KMS-11 (cell line): ENCODE data around the gene EPHB1.

Experiments used
- H2AFZ ChIP-seq: fragments of 200-600 bp; sonication (generic); 2 replicates; pipeline ENCODE4 v1.6.1; 2016; ENCODE audit warnings: antibody characterized with exemption, mixed run types, low read depth
- H3K27ac ChIP-seq: fragments of 200-600 bp; sonication (generic); 2 replicates; pipeline ENCODE4 v1.6.1; 2016; ENCODE audit warnings: mild to moderate bottlenecking, mixed run types
- H3K27me3 ChIP-seq: fragments of 200-600 bp; sonication (generic); 2 replicates; pipeline ENCODE4 v1.6.1; 2017; ENCODE audit warnings: mild to moderate bottlenecking, low read depth, mixed run types, moderate library complexity; ENCODE audit not compliant: insufficient read depth
- H3K36me3 ChIP-seq: fragments of 200-600 bp; sonication (generic); 2 replicates; pipeline ENCODE4 v1.6.1; 2017; ENCODE audit warnings: mild to moderate bottlenecking, mixed run types; ENCODE audit not compliant: insufficient read depth
- H3K4me1 ChIP-seq: fragments of 200-600 bp; sonication (generic); 2 replicates; pipeline ENCODE4 v1.6.1; 2016; ENCODE audit warnings: mild to moderate bottlenecking, low read depth, mixed run types; ENCODE audit not compliant: poor library complexity, severe bottlenecking
- H3K4me2 ChIP-seq: fragments of 200-600 bp; sonication (generic); 2 replicates; pipeline ENCODE4 v1.7.0; 2016; ENCODE audit warnings: mild to moderate bottlenecking, mixed run types
- H3K4me3 ChIP-seq: fragments of 200-600 bp; sonication (generic); IDR thresholded peaks from 2 replicates; pipeline ENCODE4 v1.6.1; 2017; ENCODE audit warnings: low read depth, low read length, mixed read lengths; ENCODE audit not compliant: insufficient read depth
- H3K79me2 ChIP-seq: fragments of 200-600 bp; sonication (generic); 2 replicates; pipeline ENCODE4 v1.6.1; 2016; ENCODE audit warnings: low read depth, mixed run types; ENCODE audit not compliant: insufficient read depth
- H3K9ac ChIP-seq: fragments of 200-600 bp; sonication (generic); 2 replicates; pipeline ENCODE4 v1.6.1; 2016; ENCODE audit warnings: mild to moderate bottlenecking, mixed run types
- H4K20me1 ChIP-seq: fragments of 200-600 bp; sonication (generic); 2 replicates; pipeline ENCODE4 v1.6.1; 2016; ENCODE audit warnings: mild to moderate bottlenecking, mixed run types; ENCODE audit not compliant: insufficient read depth
- CTCF ChIP-seq: fragments of 200-600 bp; sonication (generic); conservative IDR thresholded peaks from 2 replicates; pipeline ENCODE4 v1.6.1; 2017; ENCODE audit warnings: low read depth, mild to moderate bottlenecking, antibody characterized with exemption, low read length, moderate library complexity, mixed read lengths

EPHB1 gene

DNA sequence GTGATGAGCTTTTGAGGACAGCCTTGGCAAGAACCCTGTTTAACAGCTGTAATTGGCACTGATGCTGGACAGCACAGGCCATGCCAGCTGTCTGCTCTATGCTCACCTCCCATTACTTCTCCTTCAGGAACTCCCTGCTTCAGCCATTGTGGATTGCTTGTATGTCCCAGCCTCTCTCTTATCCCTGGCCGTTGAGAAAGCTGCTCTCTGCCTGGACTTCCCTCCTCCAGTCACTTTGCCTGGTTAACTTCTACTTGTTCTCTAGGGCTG, 444.5 kb downstream of the EPHB1 start:
- Histone ChIP-seq H3K79me2 (no peaks in the 10 kb centered on the region), H3K27me3 (no peaks in the 10 kb centered on the region), H2AFZ (no peak overlapping the region), H4K20me1 (no peaks in the 10 kb centered on the region), H3K27ac (no peak overlapping the region), H3K36me3 (no peaks in the 10 kb centered on the region), H3K4me2 (no peak overlapping the region), H3K9ac (no peak overlapping the region), H3K4me3 (no peak overlapping the region), H3K4me1 (no peaks in the 10 kb centered on the region)
- TF ChIP-seq CTCF = no peak

- Histone ChIP-seq H2AFZ (no peak overlapping the region), H3K27me3 (no peaks in the 10 kb centered on the region), H3K4me1 (no peaks in the 10 kb centered on the region), H3K4me3 (no peak overlapping the region), H3K9ac (no peak overlapping the region), H3K36me3 (no peaks in the 10 kb centered on the region), H3K27ac (no peak overlapping the region), H3K79me2 (no peaks in the 10 kb centered on the region), H3K4me2 (no peak overlapping the region), H4K20me1 (no peaks in the 10 kb centered on the region)
- no peak for TF ChIP-seq CTCF
Measured at GRCh38 chr3:135240426-135240825, 445.4 kb downstream of the EPHB1 start.

DNA sequence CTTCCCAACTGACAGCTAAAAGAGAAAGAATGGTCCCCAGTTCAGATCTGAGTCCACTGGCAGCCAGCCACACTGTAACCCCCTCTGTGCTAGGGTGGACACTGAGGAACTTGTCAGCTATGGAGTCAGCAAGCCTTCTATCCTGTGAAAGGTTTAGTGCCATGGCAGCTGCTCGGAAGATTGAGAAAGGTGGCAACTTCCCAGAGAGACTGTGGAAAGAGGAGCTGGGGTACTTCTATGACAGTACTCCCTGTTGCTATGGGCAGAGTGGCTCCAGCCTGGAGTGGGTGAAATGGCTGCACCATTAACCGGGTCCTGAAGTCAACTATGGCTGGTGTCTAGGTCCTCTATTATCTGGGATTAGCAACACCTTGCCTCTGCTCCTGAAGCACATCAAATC, 447.2 kb downstream of the EPHB1 start:
- Histone ChIP-seq H4K20me1 (no peaks in the 10 kb centered on the region), H3K27ac (no peak overlapping the region), H3K4me2 (no peak overlapping the region), H2AFZ (no peak overlapping the region), H3K4me3 (no peak overlapping the region), H3K79me2 (no peaks in the 10 kb centered on the region), H3K36me3 (no peaks in the 10 kb centered on the region), H3K9ac (no peak overlapping the region), H3K4me1 (no peaks in the 10 kb centered on the region), H3K27me3 (no peaks in the 10 kb centered on the region)
- TF ChIP-seq CTCF = no peak

DNA sequence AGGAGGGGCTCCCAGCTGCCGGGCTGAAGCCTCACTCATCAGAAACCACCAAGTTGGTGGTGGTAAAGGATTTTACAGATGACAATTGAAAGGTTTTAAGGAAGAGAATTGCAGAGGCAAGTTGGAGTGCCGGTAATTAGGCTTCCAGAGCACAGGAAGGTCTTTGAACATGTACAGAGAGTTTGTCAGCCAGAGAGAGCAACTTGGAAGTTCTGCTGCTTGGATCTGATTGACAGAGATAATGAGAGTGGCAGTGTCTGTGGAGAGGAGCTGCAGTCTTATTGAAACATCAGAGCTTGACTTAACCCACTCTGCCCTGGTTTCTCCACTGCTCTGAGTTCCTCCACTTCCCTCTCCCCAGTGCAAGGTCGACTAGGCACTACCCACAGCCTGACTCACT, 448.6 kb downstream of the EPHB1 start:
- Histone ChIP-seq H3K4me3 (no peak overlapping the region), H3K36me3 (no peaks in the 10 kb centered on the region), H3K9ac (no peak overlapping the region), H2AFZ (no peak overlapping the region), H3K79me2 (no peaks in the 10 kb centered on the region), H3K27ac (no peak overlapping the region), H3K27me3 (no peaks in the 10 kb centered on the region), H3K4me1 (no peaks in the 10 kb centered on the region), H3K4me2 (no peak overlapping the region), H4K20me1 (no peaks in the 10 kb centered on the region)
- TF ChIP-seq CTCF = no peak

DNA sequence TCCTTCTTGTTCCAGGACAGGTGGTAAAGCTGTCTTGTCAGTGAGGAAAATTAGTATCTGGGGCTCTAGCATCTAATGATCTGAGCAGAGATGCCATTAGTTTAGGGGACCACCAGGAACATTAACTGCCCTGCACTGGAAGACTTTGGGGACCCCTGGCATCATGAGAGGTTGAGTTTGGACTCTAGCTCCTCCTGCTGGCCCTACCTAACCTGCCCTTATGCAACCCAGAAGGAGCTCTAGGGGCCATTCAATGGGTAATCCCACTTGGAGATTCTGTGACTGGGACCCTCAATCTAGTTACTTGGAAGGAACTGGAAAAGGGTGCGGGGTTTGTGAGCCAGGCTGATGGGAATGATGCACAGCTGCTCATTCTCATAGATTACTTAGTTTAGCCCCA, 451.0 kb downstream of the EPHB1 start:
- Histone ChIP-seq H3K4me2 (no peak overlapping the region), H3K9ac (no peak overlapping the region), H3K4me1 (no peaks in the 10 kb centered on the region), H4K20me1 (no peaks in the 10 kb centered on the region), H3K79me2 (no peaks in the 10 kb centered on the region), H3K27me3 (no peaks in the 10 kb centered on the region), H3K4me3 (no peak overlapping the region), H3K36me3 (no peaks in the 10 kb centered on the region; the same call in 1 of the 2 replicates), H2AFZ (no peak overlapping the region), H3K27ac (no peak overlapping the region)
- TF ChIP-seq CTCF = no peak
